Measurements from ENCODE around the gene FAM221A. TPM values are rescaled to one million over a fixed set of nuclear protein-coding genes. Genes with fewer than 3 reads are reported as not detected.
A peak's percentile ranks its signal among the peaks of the same experiment; 100 is the strongest.
"Not testable (repeated sequence)": the region's sequence is repeated elsewhere in the genome, so short reads cannot be mapped to it uniquely, and the experiment has no call there.

FAM221A gene
- 2.2 and 3.5 TPM in 2 replicates for total RNA-seq (2014; rRNA removed; shearing (Covaris generic))

- in situ Hi-C loops (cut with HindIII; ENCODE audit: low sequenced_read_pairs): no loop called here
- peak; percentile 84 for DNase-seq (ENCODE audit: low spot score)
These were observed at the start of gene FAM221A for GRCh38 chr7:23679898-23680413. Gene FAM221A, plus strand, starts transcription at chr7:23680199. Its CDS starts 20 bp downstream, at chr7:23680219.

GRCh38 chr7:23633417-23633816 is 46.6 kb upstream of the FAM221A start:
- no peak for DNase-seq (ENCODE audit: low spot score)
- in situ Hi-C loops (cut with HindIII; ENCODE audit: low sequenced_read_pairs): no loop called here

DNA sequence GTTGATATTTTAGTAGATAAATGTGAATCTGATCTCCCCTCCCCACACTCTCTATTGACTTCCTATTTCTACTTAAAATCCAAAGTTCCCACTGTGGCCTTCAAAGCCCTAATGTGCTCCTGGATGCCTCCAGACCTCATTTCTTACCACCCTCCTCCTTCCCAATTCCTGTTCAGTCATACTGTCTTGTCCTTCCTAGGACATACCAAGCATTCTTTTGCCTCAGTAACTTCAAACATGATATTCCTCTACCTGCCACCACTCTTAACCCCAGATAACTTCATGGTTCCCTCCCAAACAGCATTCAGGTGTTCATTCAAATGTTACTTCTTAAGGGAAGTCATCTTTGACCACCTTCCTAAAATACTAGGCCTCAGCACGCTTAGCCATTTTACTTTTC is 34.2 kb upstream of the FAM221A start:
- DNase-seq (ENCODE audit: low spot score): no peak
- in situ Hi-C loops (cut with HindIII; ENCODE audit: low sequenced_read_pairs): no loop called here

- in situ Hi-C loops (cut with HindIII; ENCODE audit: low sequenced_read_pairs): no loop called here
- DNase-seq (ENCODE audit: low spot score): no peak
These were observed 26.1 kb upstream of the FAM221A start for GRCh38 chr7:23653942-23654341.

GRCh38 chr7:23654508-23654907 is 25.5 kb upstream of the FAM221A start:
- in situ Hi-C loops (cut with HindIII; ENCODE audit: low sequenced_read_pairs): no loop called here
- DNase-seq (ENCODE audit: low spot score): peak; percentile 17

DNA sequence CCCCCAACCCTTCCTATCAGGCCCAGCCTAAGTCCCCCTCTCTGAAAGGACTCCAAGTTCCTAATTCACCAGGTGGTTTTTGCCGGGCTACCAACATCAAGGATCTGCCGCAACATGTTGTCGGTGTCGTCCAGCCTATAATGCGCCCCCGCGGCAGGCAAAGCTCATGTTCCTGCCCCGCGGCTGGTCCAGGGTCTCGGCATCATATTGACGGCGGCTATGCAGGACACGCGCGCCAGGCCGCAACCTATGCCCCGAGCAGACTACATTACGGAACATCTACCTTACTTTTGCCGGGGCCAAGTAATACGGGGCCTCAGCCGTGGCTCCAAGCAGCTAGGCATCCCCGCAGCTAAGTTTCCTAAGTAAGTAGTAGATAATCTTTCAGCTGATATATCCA is 24.6 kb upstream of the FAM221A start:
- DNase-seq (ENCODE audit: low spot score): no peak
- in situ Hi-C loops (cut with HindIII; ENCODE audit: low sequenced_read_pairs): no loop called here

DNA sequence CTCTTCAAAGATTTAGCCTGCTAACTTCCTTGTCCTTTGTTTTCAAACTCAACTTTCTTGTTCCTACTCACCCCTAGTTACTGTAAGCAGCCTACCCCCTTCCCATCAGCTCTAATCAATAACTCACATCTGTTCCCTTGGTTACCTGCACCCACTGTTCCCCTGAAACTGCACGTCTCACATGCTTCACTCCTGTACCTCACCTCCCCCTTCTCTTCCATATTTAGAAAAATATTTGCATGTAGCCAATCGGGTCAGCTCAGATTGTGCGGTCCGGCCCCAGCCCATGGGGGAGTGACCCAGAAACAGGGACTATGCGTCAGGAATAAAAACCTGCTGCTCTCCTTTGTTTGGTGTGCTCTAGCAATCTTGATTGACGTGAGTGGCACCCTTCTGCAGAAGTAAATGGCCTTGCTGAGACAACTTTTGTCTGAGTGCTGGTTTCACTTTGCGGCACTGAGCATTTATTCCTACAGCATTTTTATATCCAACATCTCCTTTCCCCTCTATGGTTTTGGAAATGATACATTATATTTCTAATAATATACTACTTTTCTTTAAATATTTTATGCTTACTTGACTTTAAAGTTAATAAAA is 21.1 kb upstream of the FAM221A start:
- in situ Hi-C loops (cut with HindIII; ENCODE audit: low sequenced_read_pairs): no loop called here
- no peak for DNase-seq (ENCODE audit: low spot score)

DNA sequence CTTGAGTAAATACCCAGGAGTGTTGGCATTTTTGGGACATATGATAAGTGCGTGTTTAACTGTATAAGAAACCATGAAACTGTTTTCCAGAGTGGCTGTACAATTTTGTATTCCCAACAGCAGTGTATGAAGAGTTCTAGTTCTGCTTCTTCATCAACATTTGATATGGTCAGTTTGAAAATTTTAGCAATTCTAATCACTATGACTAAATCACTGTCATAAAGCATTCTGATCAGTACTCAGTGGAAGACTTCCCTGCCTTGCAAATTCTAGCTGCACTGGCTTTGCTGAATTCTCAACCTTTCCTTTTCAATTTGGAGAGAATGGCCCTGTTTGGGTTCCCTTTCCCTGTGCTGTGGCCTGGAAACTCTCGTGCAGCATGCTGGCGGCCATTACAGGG is 18.6 kb upstream of the FAM221A start:
- in situ Hi-C loops (cut with HindIII; ENCODE audit: low sequenced_read_pairs): no loop called here
- DNase-seq (ENCODE audit: low spot score): no peak

- in situ Hi-C loops (cut with HindIII; ENCODE audit: low sequenced_read_pairs): no loop called here
- DNase-seq (ENCODE audit: low spot score): no peak
These were observed 17.6 kb upstream of the FAM221A start for GRCh38 chr7:23662124-23662983.

GRCh38 chr7:23662984-23663313 is 17.1 kb upstream of the FAM221A start:
- in situ Hi-C loops (cut with HindIII; ENCODE audit: low sequenced_read_pairs): no loop called here
- no peak for DNase-seq (ENCODE audit: low spot score)

DNA sequence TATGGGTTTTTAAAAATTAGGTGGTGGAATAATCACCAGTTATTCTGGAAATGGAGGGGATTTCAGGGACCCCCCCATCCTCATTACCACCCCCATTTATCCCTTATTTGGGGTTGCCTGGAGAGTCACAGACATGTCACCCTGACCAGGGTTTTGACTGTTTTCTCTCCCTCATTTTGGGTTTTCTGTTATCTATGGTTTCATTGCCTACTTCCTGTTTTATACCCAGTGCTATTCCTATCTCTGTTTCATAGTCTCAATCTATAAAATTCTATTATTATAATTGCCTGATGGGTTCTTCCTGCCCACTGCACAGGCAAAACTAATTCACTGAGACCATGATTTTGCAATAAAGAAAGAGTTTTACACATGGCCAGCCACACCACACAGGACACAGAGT is 15.9 kb upstream of the FAM221A start:
- no peak for DNase-seq (ENCODE audit: low spot score)
- in situ Hi-C loops (cut with HindIII; ENCODE audit: low sequenced_read_pairs): no loop called here

DNA sequence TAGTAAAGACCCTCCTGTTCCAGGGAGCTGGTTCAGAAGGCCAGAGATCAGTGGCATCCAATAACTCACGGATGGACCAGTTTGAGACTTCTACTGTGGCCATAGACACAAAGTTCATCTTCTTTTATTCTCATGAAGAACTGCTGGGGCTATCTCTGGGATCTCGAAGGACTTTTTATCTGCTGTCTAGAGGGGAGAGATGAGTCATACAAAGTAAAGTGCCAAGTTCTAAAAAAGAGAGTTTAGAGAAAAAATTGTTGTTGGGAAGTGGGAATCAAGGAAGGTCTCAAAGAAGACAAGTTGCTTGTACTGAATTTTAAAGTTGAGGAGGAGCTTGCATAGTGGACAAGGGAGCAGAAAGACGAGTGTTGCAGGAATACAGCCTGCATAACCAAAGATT is 8.0 kb upstream of the FAM221A start:
- no peak for DNase-seq (ENCODE audit: low spot score)
- in situ Hi-C loops (cut with HindIII; ENCODE audit: low sequenced_read_pairs): no loop called here

DNA sequence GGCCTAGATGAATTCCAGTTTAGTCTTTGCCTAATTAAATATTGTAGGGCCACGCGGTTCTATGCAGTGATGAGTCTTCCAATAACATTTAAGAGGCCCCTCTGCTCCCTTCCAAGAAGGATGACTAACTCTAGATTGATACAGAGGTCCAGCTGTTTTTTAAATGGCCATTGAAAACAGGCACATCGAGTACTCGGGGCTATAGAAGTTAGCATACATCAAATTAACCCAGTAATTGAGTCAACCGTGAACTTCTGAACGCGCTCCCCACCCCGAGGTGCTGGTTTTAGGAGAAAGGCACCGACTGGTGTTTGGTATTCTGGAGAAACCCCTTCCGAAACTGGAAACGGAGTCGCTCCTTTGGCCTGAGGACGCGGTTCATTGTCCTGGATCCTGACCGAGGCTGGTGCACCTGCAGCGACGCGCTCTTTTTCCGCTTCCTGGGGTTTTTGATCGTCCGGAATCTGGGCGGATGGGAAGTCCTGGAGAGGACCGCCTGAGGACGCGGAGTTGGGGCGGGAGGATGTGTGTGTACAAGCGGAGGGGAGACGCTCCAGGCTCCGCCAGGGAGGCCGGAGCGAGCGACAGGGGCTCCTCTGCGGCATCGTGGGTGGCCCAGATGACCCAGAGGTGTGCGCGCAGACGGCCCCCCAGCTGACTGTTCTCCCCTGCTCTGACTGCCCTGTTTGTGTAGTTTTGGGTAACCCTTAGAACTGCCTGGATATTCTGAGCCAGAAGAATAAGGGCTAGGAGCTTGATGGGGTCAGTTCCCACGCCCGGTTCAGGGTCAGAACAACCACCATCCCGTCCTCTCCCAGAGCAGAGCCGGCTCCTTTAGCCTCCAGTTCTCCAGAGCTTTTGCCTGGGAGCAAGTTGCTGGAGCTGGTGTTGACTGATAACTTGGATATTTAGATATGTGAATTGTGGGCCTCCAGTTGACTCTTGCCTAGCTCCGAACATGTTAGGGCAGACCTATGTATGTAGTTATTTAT is 711 bp downstream of the FAM221A start:
- in situ Hi-C loops (cut with HindIII; ENCODE audit: low sequenced_read_pairs): no loop called here
- DNase-seq (ENCODE audit: low spot score): peak; percentile 76

- in situ Hi-C loops (cut with HindIII; ENCODE audit: low sequenced_read_pairs); DNase-seq (ENCODE audit: low spot score): not testable (repeated sequence)
These were observed 4.0 kb downstream of the FAM221A start for GRCh38 chr7:23684041-23684440.

DNA sequence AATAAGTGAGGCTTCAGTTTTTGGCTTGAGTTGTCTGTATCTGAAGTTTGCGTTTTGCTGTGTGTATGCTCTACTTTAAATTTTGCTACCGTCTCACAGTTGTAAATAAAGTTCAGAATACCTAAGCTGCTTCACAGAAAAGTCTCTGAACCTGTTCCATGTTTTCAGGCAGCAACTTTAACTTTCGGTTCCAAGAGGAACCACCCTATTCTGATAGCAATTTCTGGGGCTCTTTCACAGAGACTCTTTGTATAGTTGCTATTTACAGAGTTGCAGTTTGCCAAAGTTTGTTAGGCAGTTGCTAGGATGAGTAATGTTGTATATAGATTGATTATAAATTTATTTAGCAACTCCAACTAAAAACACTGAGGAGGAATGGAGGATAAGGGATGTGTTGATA is 5.7 kb downstream of the FAM221A start:
- in situ Hi-C loops (cut with HindIII; ENCODE audit: low sequenced_read_pairs): no loop called here
- no peak for DNase-seq (ENCODE audit: low spot score)

DNA sequence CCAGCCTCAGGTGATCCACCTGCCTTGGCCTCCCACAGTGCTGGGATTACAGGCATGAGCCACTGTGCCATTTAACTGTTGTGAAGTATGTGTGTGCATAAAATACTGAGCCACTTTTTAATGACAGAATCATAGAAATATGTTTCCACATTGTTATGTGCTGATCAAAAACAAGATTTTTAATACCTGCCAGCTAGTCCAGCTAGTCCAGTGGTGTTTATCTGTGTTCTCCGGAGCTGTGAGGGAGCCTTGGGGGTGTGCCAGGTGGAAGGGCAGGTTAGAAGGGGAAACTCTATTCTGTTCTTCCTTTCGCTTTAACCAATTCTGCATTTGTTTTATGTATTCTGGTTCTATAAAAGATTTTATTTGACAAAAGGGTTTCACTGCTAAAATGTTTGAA is 7.0 kb downstream of the FAM221A start:
- in situ Hi-C loops (cut with HindIII; ENCODE audit: low sequenced_read_pairs): no loop called here
- DNase-seq (ENCODE audit: low spot score): no peak

GRCh38 chr7:23689165-23689564 is 9.2 kb downstream of the FAM221A start:
- no peak for DNase-seq (ENCODE audit: low spot score)
- in situ Hi-C loops (cut with HindIII; ENCODE audit: low sequenced_read_pairs): no loop called here

DNA sequence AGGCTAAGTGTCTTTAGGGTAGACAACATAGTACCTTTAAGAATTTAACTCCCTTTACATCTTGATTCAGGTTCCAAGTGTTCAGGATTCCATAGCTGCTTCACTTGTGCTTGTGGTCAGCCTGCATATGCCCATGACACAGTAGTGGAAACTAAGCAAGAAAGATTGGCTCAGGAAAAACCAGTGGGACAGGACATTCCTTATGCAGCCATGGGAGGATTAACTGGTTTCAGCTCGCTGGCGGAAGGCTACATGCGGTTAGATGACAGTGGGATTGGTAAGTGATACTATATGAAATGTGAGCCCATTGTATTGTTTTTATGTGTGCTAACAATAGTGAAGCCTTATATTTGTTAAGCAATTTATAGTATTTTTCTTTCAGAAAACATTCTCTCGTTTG is 11.3 kb downstream of the FAM221A start:
- no peak for DNase-seq (ENCODE audit: low spot score)
- in situ Hi-C loops (cut with HindIII; ENCODE audit: low sequenced_read_pairs): no loop called here

DNA sequence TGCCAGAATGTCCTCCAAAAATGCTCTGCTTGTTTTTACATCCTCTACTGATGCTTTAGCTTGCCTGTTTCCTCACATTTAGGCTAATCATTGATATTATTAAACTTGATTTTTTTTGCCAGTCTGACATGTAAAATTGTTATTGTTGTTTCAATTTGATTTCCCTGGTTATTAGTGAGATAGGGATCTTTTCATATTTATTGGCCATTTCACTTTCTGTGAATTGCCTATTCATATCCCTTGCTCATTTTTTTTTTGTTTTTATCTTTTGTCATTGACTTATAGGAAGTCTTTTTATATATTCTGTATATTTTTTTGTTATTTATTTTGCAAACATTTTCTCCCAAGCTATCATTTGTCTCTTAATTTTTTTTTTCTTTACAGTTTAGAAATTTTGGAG is 13.2 kb downstream of the FAM221A start:
- no peak for DNase-seq (ENCODE audit: low spot score)
- in situ Hi-C loops (cut with HindIII; ENCODE audit: low sequenced_read_pairs): no loop called here
